NCI-H2029 treated with DMSO at 0.1 percent for 48 hours (cell line): Measurements from ENCODE around the gene MRPL54.
"Not testable (repeated sequence)": the region's sequence is repeated elsewhere in the genome, so short reads cannot be mapped to it uniquely, and the experiment has no call there.

ENCODE experiments used
- DNase-seq: peaks from one replicate; lab custom pipeline; 2025; lab: John Stamatoyannopoulos, UW

MRPL54 gene

DNA sequence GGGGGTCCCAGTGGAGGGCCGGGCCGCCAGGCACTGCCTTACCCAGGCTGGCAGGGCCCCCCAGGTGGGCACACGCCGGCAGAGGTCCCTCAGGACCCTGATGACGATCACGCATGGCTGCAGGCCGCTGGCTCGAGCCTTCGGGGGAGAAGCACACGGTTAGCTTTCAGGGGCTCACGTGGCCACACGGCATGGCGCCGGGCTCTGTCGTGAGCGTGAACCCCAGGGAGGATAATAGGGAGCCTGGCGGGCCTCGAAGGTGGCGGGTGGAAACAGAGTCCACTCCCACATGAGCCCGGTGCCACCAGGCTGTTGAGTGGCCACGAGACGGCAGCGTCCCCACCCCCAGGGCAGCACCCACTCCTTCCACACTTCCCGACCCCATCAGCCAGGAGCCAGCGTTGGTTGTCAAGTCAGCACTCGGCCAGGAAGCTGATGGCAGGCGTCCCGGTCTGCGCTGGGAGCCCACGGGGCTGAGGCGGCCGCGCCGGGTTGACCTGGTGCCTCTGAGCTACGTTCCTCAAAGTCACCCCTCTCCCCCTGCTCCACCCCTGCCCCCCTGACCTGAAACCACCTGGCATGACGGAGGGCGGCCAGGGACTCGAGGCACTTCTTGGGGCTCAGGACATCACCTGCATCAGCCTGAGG lies 48.4 kb downstream of the MRPL54 start:
- no peak for DNase-seq

DNA sequence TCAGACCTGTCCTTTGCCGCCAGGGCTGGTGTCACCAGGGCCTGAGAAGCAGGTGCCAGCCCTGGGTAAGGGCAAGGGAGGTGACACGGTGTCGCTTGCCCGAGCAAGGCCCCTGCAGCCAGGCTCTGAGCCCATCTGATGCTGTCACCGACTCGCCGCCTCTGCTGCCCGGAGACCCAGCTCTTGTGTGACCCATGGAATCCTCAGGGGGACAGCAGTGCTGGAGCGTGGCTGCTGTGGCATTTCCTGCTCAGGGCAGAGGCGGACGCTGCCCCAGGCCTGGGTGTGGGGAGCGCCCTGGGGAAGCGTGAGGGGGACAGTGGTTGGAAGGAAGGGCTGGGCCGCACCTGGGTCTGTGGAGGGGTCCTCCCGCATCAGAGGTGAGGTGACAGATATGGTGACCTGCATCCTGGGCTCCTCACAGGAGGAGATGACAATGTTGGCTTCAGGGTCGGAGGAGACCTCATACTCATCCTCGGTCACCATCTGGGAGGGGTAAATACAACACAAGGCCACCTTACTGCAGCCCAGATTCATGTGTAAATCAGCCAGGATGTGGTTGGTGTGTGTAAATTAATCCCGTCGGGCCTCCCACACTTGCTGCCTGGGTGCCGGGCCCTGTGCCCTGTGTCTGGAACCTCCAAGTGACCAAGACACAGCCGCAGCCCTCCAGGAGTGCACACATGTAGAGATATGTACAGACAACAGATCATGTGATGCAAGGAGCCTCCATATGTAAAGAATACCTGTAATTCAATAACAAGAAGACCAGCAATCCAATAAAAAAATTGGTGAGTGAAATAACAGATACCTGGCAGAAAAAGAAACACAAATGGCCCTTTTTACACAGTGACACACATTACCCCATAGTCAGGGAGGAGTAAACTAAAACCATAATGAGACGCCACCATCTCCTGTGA lies 51.3 kb downstream of the MRPL54 start:
- no peak for DNase-seq

DNA sequence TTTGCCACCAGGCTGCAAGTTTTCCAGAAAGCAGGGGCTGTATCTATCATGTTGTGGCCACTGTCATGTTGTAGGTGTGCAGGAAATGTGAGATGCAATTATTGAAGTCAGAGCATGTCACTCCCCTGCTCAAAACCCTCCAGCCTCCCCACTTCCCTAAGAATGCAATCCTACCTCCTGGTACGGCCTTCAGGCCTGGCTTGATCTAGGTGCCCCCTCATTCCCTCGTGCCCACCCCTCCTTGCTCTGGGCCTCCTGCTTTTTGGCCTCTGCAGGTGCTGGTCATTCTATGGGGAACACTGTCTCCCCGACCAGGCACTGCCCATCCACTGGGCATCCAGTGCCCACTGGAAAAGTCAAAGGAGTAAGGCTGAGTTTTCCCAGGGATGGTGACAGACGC lies 52.2 kb downstream of the MRPL54 start:
- DNase-seq, result no peak

DNA sequence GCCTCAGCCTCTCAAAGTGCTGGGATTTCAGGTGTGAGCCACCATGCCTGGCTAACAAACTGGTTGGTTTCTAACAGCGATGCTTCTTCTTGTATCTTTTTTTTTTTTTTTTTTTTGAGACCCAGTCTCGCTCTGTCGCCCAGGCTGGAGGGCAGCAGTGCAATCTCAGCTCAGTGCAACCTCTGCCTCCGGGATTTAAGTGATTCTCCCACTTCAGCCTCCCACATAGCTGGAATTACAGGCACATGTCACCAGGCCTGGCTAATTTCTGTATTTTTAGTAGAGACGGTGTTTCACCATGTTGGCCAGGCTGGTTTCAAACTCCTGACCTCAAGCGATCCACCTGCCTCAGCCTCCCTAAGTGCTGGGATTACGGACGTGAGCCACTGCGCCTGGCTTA lies 53.7 kb downstream of the MRPL54 start:
- DNase-seq, result not testable (repeated sequence)

DNA sequence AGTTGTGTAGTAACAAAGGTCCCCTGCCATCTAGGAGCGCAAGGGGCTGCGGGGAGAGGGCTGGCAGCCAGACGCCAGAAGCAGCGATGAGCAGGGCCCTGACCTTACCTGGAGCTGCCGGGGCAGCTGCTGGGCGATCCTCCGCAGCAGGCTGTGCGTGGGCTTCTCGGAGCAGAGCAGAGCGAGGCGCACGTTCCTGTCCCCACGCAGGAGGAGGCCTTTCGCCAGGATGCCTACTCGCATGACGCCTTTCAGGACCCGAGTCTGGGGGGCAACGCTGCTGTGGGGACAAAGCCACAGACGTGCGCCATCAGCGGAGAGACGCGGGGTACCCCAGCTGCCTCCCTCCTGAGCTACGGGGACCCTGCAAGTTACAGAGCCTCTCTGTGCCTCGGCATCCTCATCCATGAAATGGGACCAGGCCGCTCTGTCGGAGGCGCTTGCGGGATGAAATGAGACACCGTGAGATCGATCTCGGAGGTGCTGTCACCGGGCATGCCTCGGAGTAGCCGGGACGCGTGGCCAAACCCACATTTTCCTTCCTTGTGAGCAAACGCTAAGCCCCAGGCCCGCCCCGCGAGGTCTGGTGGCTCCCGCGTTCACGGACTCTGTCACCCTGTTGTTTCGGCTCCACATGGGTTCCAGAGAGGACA lies 54.2 kb downstream of the MRPL54 start:
- DNase-seq, result no peak
